SK-N-SH treated with all-trans-retinoic acid at 6 μM for 48 hours (cell line): ENCODE results near the gene LPP.

ENCODE experiments used
- ATAC-seq: fragments of 200-7000 bp; cut with Tn5 transposase; 3 replicates; pipeline ENCODE4 v1.9.1; 2020; ENCODE audit warnings: mild to moderate bottlenecking, moderate library complexity
- ARNTL ChIP-seq: fragments of 450-650 bp; formaldehyde crosslinking; IDR thresholded peaks from 2 replicates; pipeline ENCODE4 v1.5.0; 2020; ENCODE audit warnings: low read depth, mild to moderate bottlenecking, moderate library complexity, borderline replicate concordance
- BACH2 ChIP-seq: fragments of 250-450 bp; sonication (Bioruptor Pico); IDR thresholded peaks from 2 replicates; pipeline ENCODE4 v1.9.0; 2021; ENCODE audit warnings: mild to moderate bottlenecking, borderline replicate concordance
- CREB5 ChIP-seq: fragments of 250-450 bp; sonication (Bioruptor Pico); IDR thresholded peaks from 2 replicates; pipeline ENCODE4 v1.5.1; 2020; ENCODE audit warnings: low read depth, mild to moderate bottlenecking, moderate library complexity
- CSDC2 ChIP-seq: fragments of 250-450 bp; sonication (Bioruptor Pico); IDR thresholded peaks from 2 replicates; pipeline ENCODE4 v1.5.0; 2020; ENCODE audit warnings: mild to moderate bottlenecking, moderate library complexity
- ESRRG ChIP-seq: fragments of 250-450 bp; sonication (Bioruptor Pico); IDR thresholded peaks from 2 replicates; pipeline ENCODE4 v1.6.1; 2021; ENCODE audit warnings: mild to moderate bottlenecking
- GLIS3 ChIP-seq: fragments of 250-450 bp; sonication (Bioruptor Pico); IDR thresholded peaks from 2 replicates; pipeline ENCODE4 v1.5.0; 2020; ENCODE audit warnings: mild to moderate bottlenecking, moderate library complexity
- ISL1 ChIP-seq: fragments of 250-450 bp; sonication (Bioruptor Pico); IDR thresholded peaks from 2 replicates; pipeline ENCODE4 v2.1.2; 2022; ENCODE audit warnings: mild to moderate bottlenecking, moderate library complexity
- POU6F1 ChIP-seq: fragments of 250-450 bp; sonication (Bioruptor Pico); IDR thresholded peaks from 2 replicates; pipeline ENCODE4 v1.8.0; 2021; ENCODE audit warnings: low read depth, mild to moderate bottlenecking, moderate library complexity, borderline replicate concordance
- RARB ChIP-seq: fragments of 250-450 bp; sonication (Bioruptor Pico); IDR thresholded peaks from 2 replicates; pipeline ENCODE4 v1.8.0; 2021; ENCODE audit warnings: mild to moderate bottlenecking, moderate library complexity
- SNAI2 ChIP-seq: fragments of 250-450 bp; sonication (Bioruptor Pico); IDR thresholded peaks from 2 replicates; pipeline ENCODE4 v1.5.0; 2020; ENCODE audit warnings: mild to moderate bottlenecking, moderate library complexity
- TCF4 ChIP-seq: fragments of 250-450 bp; sonication (Bioruptor Pico); IDR thresholded peaks from 2 replicates; pipeline ENCODE4 v1.8.0; 2021; ENCODE audit warnings: mild to moderate bottlenecking, moderate library complexity, borderline replicate concordance
- TOX ChIP-seq: fragments of 250-450 bp; sonication (Bioruptor Pico); IDR thresholded peaks from 2 replicates; pipeline ENCODE4 v1.8.0; 2021; ENCODE audit warnings: mild to moderate bottlenecking, moderate library complexity, borderline replicate concordance
- ZC3H10 ChIP-seq: fragments of 250-450 bp; sonication (Bioruptor Pico); IDR thresholded peaks from 2 replicates; pipeline ENCODE4 v1.5.1; 2021; ENCODE audit warnings: mild to moderate bottlenecking, moderate library complexity
- ZFP3 ChIP-seq: fragments of 250-450 bp; sonication (Bioruptor Pico); IDR thresholded peaks from 2 replicates; pipeline ENCODE4 v1.5.0; 2020; ENCODE audit warnings: mild to moderate bottlenecking, moderate library complexity
- ZFP30 ChIP-seq: fragments of 450-650 bp; formaldehyde crosslinking; IDR thresholded peaks from 2 replicates; pipeline ENCODE4 v1.5.0; 2022; ENCODE audit warnings: mild to moderate bottlenecking, moderate library complexity
- ZNF565 ChIP-seq: fragments of 450-650 bp; formaldehyde crosslinking; conservative IDR thresholded peaks from 2 replicates; pipeline ENCODE4 v1.5.0; 2020; ENCODE audit warnings: low read depth, mild to moderate bottlenecking, moderate library complexity
- ZNF8 ChIP-seq: fragments of 450-650 bp; formaldehyde crosslinking; IDR thresholded peaks from 2 replicates; pipeline ENCODE4 v1.5.0; 2020; ENCODE audit warnings: mild to moderate bottlenecking, moderate library complexity
- TF ChIP-seq, protein P1 (sequence below): fragments of 250-450 bp; sonication (Bioruptor Pico); IDR thresholded peaks from 2 replicates; pipeline ENCODE4 v1.8.0; 2020; ENCODE audit warnings: mild to moderate bottlenecking, moderate library complexity, borderline replicate concordance
- TF ChIP-seq, protein P2 (sequence below): fragments of 250-450 bp; sonication (Bioruptor Pico); IDR thresholded peaks from 2 replicates; pipeline ENCODE4 v1.5.0; 2020; ENCODE audit warnings: mild to moderate bottlenecking, moderate library complexity

The LPP gene

GRCh38 chr3:188817935-188818269 is 663.9 kb downstream of the LPP start (continued):
- TF ChIP-seq CREB5 (CRISPR knock-in tag) (no peak), ZNF565 (CRISPR knock-in tag) (no peak), ISL1 (CRISPR knock-in tag) (no peak), CSDC2 (no peak)

DNA sequence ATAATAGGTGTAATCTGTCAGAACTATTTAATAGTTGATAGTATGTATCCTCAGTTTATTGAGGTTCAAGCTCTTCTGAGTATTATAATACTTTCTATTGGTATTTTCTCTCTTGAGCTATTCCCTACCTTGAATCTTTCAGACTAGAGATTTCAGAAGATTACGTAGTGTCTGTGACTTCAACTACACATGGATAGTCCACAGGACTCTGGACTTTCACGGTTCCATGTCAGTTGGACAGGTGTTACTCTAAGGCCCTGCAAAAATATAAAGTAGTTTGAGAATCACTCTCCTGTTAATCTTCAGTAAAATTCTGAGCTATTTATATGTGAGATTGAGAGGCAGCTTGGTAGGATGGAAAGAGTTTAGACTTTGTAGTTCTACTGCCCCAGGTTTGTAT is 664.3 kb downstream of the LPP start:
- no peak for TF ChIP-seq CREB5 (CRISPR knock-in tag)
- no peak for TF ChIP-seq SNAI2 (CRISPR knock-in tag)
- no peak for TF ChIP-seq ESRRG (CRISPR knock-in tag)
- TF ChIP-seq ZFP30 (CRISPR knock-in tag), result no peak
- no peak for TF ChIP-seq ZNF565 (CRISPR knock-in tag)
- no peak for TF ChIP-seq ARNTL (CRISPR knock-in tag)
- TF ChIP-seq ZC3H10 (CRISPR knock-in tag), result no peak
- no peak for TF ChIP-seq GLIS3 (CRISPR knock-in tag)
- no peak for TF ChIP-seq TOX (CRISPR knock-in tag)
- no peak for TF ChIP-seq TCF4 (CRISPR knock-in tag)
- no peak for TF ChIP-seq ZNF8
- TF ChIP-seq POU6F1 (CRISPR knock-in tag), result no peak
- ATAC-seq, result no peak

DNA sequence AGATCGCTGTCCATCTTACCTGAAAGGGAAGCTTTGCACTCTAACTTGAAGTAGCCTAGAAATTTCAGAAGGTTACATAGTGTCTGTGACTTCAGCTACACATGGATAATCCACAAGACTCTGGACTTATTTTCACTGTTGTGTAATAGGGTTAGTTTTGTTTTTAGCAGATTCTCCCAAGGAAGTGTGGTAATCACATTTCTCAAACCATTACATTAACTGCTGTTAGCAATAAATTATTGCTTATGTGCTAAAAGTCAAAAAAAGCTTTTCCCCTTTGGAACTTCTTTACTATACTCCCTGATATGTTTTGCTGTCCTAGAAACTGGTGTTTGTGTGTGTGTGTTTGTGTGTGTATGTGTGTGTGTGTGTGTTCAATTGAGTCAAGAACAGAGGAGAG is 666.0 kb downstream of the LPP start:
- no peak for ATAC-seq
- TF ChIP-seq RARB, result no peak
- no peak for TF ChIP-seq ARNTL (CRISPR knock-in tag)
- no peak for TF ChIP-seq TCF4 (CRISPR knock-in tag)
- TF ChIP-seq, protein P1, sequence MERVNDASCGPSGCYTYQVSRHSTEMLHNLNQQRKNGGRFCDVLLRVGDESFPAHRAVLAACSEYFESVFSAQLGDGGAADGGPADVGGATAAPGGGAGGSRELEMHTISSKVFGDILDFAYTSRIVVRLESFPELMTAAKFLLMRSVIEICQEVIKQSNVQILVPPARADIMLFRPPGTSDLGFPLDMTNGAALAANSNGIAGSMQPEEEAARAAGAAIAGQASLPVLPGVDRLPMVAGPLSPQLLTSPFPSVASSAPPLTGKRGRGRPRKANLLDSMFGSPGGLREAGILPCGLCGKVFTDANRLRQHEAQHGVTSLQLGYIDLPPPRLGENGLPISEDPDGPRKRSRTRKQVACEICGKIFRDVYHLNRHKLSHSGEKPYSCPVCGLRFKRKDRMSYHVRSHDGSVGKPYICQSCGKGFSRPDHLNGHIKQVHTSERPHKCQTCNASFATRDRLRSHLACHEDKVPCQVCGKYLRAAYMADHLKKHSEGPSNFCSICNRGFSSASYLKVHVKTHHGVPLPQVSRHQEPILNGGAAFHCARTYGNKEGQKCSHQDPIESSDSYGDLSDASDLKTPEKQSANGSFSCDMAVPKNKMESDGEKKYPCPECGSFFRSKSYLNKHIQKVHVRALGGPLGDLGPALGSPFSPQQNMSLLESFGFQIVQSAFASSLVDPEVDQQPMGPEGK, result no peak
- no peak for TF ChIP-seq TOX (CRISPR knock-in tag)

GRCh38 chr3:188822004-188822403 is 668.0 kb downstream of the LPP start:
- TF ChIP-seq TOX (CRISPR knock-in tag) (no peak), BACH2 (CRISPR knock-in tag) (no peak), SNAI2 (CRISPR knock-in tag) (no peak), ESRRG (CRISPR knock-in tag) (no peak)
- TF ChIP-seq, protein P2, sequence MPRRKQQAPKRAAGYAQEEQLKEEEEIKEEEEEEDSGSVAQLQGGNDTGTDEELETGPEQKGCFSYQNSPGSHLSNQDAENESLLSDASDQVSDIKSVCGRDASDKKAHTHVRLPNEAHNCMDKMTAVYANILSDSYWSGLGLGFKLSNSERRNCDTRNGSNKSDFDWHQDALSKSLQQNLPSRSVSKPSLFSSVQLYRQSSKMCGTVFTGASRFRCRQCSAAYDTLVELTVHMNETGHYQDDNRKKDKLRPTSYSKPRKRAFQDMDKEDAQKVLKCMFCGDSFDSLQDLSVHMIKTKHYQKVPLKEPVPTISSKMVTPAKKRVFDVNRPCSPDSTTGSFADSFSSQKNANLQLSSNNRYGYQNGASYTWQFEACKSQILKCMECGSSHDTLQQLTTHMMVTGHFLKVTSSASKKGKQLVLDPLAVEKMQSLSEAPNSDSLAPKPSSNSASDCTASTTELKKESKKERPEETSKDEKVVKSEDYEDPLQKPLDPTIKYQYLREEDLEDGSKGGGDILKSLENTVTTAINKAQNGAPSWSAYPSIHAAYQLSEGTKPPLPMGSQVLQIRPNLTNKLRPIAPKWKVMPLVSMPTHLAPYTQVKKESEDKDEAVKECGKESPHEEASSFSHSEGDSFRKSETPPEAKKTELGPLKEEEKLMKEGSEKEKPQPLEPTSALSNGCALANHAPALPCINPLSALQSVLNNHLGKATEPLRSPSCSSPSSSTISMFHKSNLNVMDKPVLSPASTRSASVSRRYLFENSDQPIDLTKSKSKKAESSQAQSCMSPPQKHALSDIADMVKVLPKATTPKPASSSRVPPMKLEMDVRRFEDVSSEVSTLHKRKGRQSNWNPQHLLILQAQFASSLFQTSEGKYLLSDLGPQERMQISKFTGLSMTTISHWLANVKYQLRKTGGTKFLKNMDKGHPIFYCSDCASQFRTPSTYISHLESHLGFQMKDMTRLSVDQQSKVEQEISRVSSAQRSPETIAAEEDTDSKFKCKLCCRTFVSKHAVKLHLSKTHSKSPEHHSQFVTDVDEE (CRISPR knock-in tag), result no peak
- no peak for ATAC-seq

DNA sequence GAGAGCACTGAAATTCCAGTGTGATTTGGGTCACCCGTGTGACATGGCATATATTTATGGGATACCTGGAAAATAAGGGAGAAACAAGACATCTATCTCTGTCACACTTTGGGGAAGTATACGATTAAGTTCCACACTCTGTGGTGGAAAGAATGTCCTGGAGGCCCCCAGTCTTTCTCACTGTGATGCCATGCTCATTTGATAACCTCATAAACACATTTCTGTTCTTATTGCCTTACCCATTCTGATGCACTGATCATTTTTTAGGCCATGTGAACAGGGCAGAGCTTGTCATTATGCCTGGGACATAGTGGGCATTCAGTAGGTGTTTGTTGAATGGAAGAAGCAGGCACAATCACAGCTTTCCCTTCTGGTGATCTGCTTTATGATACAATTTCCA is 668.5 kb downstream of the LPP start:
- TF ChIP-seq ZFP3 (CRISPR knock-in tag) (no peak), ARNTL (CRISPR knock-in tag) (no peak), POU6F1 (CRISPR knock-in tag) (no peak)

More for the DNA sequence above, 668.5 kb downstream of the LPP start:
- no peak for ATAC-seq
